Measurements from ENCODE around the gene SERPINE3.

DNA sequence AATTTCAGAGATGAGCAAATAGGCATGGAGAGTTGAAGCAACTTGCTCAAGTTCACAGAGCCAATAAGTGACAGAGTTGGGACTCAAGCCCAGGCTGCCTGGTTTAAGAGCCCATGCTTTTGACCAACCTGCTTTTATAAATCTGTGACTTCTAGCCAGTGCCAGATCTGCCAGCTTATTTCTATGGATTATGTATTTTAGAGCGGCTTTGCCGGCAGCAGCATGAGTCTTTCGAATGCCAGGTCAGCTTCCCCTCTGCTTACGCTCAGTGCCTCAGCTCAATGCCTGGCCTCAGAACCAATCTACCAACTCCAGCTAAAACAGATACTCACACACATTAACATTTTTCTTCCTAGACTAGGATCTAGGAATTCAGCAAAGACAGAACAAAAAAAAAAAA lies 2.3 kb downstream of the SERPINE3 start:
- no peak for TF ChIP-seq EZH2 (IDR thresholded peaks at IDR 0.05; ENCODE audit: low read length)
- TF ChIP-seq, protein P1, sequence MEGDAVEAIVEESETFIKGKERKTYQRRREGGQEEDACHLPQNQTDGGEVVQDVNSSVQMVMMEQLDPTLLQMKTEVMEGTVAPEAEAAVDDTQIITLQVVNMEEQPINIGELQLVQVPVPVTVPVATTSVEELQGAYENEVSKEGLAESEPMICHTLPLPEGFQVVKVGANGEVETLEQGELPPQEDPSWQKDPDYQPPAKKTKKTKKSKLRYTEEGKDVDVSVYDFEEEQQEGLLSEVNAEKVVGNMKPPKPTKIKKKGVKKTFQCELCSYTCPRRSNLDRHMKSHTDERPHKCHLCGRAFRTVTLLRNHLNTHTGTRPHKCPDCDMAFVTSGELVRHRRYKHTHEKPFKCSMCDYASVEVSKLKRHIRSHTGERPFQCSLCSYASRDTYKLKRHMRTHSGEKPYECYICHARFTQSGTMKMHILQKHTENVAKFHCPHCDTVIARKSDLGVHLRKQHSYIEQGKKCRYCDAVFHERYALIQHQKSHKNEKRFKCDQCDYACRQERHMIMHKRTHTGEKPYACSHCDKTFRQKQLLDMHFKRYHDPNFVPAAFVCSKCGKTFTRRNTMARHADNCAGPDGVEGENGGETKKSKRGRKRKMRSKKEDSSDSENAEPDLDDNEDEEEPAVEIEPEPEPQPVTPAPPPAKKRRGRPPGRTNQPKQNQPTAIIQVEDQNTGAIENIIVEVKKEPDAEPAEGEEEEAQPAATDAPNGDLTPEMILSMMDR (optimal IDR thresholded peaks at IDR 0.05 in 1 of 3, IDR thresholded peaks at IDR 0.05 in 1 of 3, conservative IDR thresholded peaks at IDR 0.05 in 1 of 3; ENCODE audit: extremely low read depth in 1 of 3, insufficient read depth in 2 of 3, low read length in 3 of 3), result no peak
